IMR-90 (cell line): ENCODE data around the gene ZFTA. TPM values are rescaled to one million over a fixed set of nuclear protein-coding genes. Genes with fewer than 3 reads are reported as not detected.

Experiments
- ATAC-seq: fragments of 200-7000 bp; cut with Tn5 transposase; 2 replicates; pipeline ENCODE4 v1.9.1; 2020; ENCODE audit warnings: low read depth, mild to moderate bottlenecking, moderate library complexity
- BruUV-seq: library from RNA; stranded (reverse); fragments of 400-500 nt; replicated peaks from 2 replicates; lab custom pipeline; 2021; lab: Mats Ljungman, UMichigan
- CTCF ChIA-PET: fragments of 300-600 bp; formaldehyde crosslinking; extraction: SDS; loops from one replicate; lab custom pipeline; 2021; ENCODE audit warnings: antibody characterized with exemption; lab: Yijun Ruan, JAX
- POLR2A ChIA-PET: fragments of 300-600 bp; sonication (Branson Sonifier 250); formaldehyde crosslinking; loops from one replicate; lab custom pipeline; 2022; ENCODE audit warnings: antibody characterized with exemption; ENCODE audit not compliant: unreplicated experiment; lab: Charles Lee
- DNase-seq: peaks from one replicate; pipeline ENCODE4 v3.0.0; 2013
- H2AFZ ChIP-seq: replicated peaks from 2 replicates; pipeline ENCODE3; 2013; ENCODE audit warnings: low read length, mild to moderate bottlenecking; ENCODE audit not compliant: poor library complexity
- H2AK5ac ChIP-seq: 2 replicates; pipeline ENCODE4 v1.6.1; 2013; ENCODE audit warnings: low read depth, low read length, inconsistent platforms
- H2AK9ac ChIP-seq: replicated peaks from 2 replicates; pipeline ENCODE3; 2013; ENCODE audit warnings: mild to moderate bottlenecking, low read depth, low read length, moderate library complexity; ENCODE audit not compliant: poor library complexity
- H2BK120ac ChIP-seq: 2 replicates; pipeline ENCODE4 v1.6.1; 2013; ENCODE audit warnings: low read depth, low read length, inconsistent platforms
- H2BK15ac ChIP-seq: 3 replicates; pipeline ENCODE4 v1.6.1; 2013; ENCODE audit warnings: low read depth, low read length, inconsistent platforms
- H2BK20ac ChIP-seq: 2 replicates; pipeline ENCODE4 v1.6.1; 2013; ENCODE audit warnings: low read depth, mild to moderate bottlenecking, inconsistent platforms, low read length, moderate library complexity
- H2BK5ac ChIP-seq: 2 replicates; pipeline ENCODE4 v1.6.1; 2013; ENCODE audit warnings: mild to moderate bottlenecking, low read depth, low read length, inconsistent platforms; ENCODE audit not compliant: poor library complexity, severe bottlenecking
- H3K14ac ChIP-seq: replicated peaks from 2 replicates; pipeline ENCODE4 v1.6.1; 2013; ENCODE audit warnings: low read depth, low read length, inconsistent platforms
- H3K18ac ChIP-seq: 2 replicates; pipeline ENCODE4 v1.6.1; 2013; ENCODE audit warnings: low read depth, low read length, control low read depth
- H3K23ac ChIP-seq: 2 replicates; pipeline ENCODE4 v1.6.1; 2013; ENCODE audit warnings: low read depth, low read length, inconsistent platforms
- H3K27ac ChIP-seq: 2 replicates; pipeline ENCODE4 v1.5.1; 2013; ENCODE audit warnings: mild to moderate bottlenecking, control low read depth, low read length; ENCODE audit not compliant: insufficient read depth
- H3K27me3 ChIP-seq: 2 replicates; pipeline ENCODE4 v1.6.1; 2013; ENCODE audit warnings: low read length; ENCODE audit not compliant: control insufficient read depth, insufficient read depth
- H3K36me3 ChIP-seq: 2 replicates; pipeline ENCODE4 v1.6.1; 2013; ENCODE audit warnings: low read length, mixed read lengths; ENCODE audit not compliant: control insufficient read depth, insufficient read depth
- H3K4ac ChIP-seq: 2 replicates; pipeline ENCODE4 v1.6.1; 2013; ENCODE audit warnings: low read depth, low read length, inconsistent platforms
- H3K4me1 ChIP-seq: 2 replicates; pipeline ENCODE4 v1.6.1; 2013; ENCODE audit warnings: low read length, mixed read lengths; ENCODE audit not compliant: control insufficient read depth, insufficient read depth
- H3K4me2 ChIP-seq: 2 replicates; pipeline ENCODE4 v1.6.1; 2013; ENCODE audit warnings: low read depth, mild to moderate bottlenecking, control low read depth, low read length, moderate library complexity
- H3K4me3 ChIP-seq: 2 replicates; pipeline ENCODE4 v1.5.1; 2013; ENCODE audit warnings: low read depth, mild to moderate bottlenecking, control low read depth, low read length, moderate library complexity; ENCODE audit not compliant: insufficient read depth
- H3K56ac ChIP-seq: 2 replicates; pipeline ENCODE4 v1.6.1; 2013; ENCODE audit warnings: low read length, inconsistent platforms; ENCODE audit not compliant: insufficient read depth; ENCODE audit errors: extremely low read depth
- H3K79me1 ChIP-seq, 2 experiments: 2 replicates each; pipeline ENCODE4 v1.6.1; 2013; ENCODE audit warnings: low read length in 2 of 2, inconsistent platforms in 1 of 2, low read depth in 1 of 2
- H3K9ac ChIP-seq: 2 replicates; pipeline ENCODE4 v1.6.1; 2013; ENCODE audit warnings: low read depth, low read length, control low read depth
- H3K9me1 ChIP-seq: 2 replicates; pipeline ENCODE4 v1.6.1; 2013; ENCODE audit warnings: low read length, inconsistent platforms; ENCODE audit not compliant: insufficient read depth
- H3K9me3 ChIP-seq: 2 replicates; pipeline ENCODE4 v1.6.1; 2013; ENCODE audit warnings: low read length; ENCODE audit not compliant: control insufficient read depth, insufficient read depth
- H4K20me1 ChIP-seq: 2 replicates; pipeline ENCODE4 v1.6.1; 2013; ENCODE audit warnings: low read length, inconsistent platforms; ENCODE audit not compliant: insufficient read depth
- H4K5ac ChIP-seq: 2 replicates; pipeline ENCODE4 v1.6.1; 2013; ENCODE audit warnings: mild to moderate bottlenecking, low read depth, low read length, control low read depth
- H4K8ac ChIP-seq, 2 experiments: 2 replicates each; pipeline ENCODE4 v1.6.1; 2013; ENCODE audit warnings: low read depth in 2 of 2, low read length in 2 of 2, control low read depth in 1 of 2, inconsistent platforms in 1 of 2
- H4K91ac ChIP-seq: 2 replicates; pipeline ENCODE4 v1.6.1; 2013; ENCODE audit warnings: low read depth, low read length, inconsistent platforms; ENCODE audit not compliant: insufficient read depth
- BHLHE40 ChIP-seq: fragments of 150-350 bp; IDR thresholded peaks from 2 replicates; pipeline ENCODE4 v1.6.1; 2016; ENCODE audit warnings: mild to moderate bottlenecking, low read depth, low read length
- CEBPB ChIP-seq: IDR thresholded peaks from 2 replicates; pipeline ENCODE4 v1.6.1; 2012; ENCODE audit warnings: low read depth, low read length, improper control_type of control experiment
- CHD1 ChIP-seq: IDR thresholded peaks from 2 replicates; pipeline ENCODE4 v1.6.1; 2012; ENCODE audit warnings: low read depth, low read length, improper control_type of control experiment
- CTCF ChIP-seq: conservative IDR thresholded peaks from 2 replicates; pipeline ENCODE4 v1.5.1; 2012; ENCODE audit warnings: mild to moderate bottlenecking, low read depth, low read length, improper control_type of control experiment
- ELK1 ChIP-seq: fragments of 150-350 bp; IDR thresholded peaks from 2 replicates; pipeline ENCODE4 v1.6.1; 2016; ENCODE audit warnings: low read depth, mild to moderate bottlenecking, low read length, moderate library complexity, borderline replicate concordance
- FOS ChIP-seq: fragments of 150-350 bp; IDR thresholded peaks from 2 replicates; pipeline ENCODE4 v1.6.1; 2016; ENCODE audit warnings: low read depth, low read length
- MAFK ChIP-seq: IDR thresholded peaks from 2 replicates; pipeline ENCODE4 v1.6.1; 2012; ENCODE audit warnings: low read depth, low read length, improper control_type of control experiment
- MAZ ChIP-seq: IDR thresholded peaks from 2 replicates; pipeline ENCODE4 v1.6.1; 2012; ENCODE audit warnings: low read depth, mild to moderate bottlenecking, low read length, improper control_type of control experiment, moderate library complexity, borderline replicate concordance
- MXI1 ChIP-seq: IDR thresholded peaks from 2 replicates; pipeline ENCODE4 v1.6.1; 2012; ENCODE audit warnings: low read depth, mild to moderate bottlenecking, low read length, moderate library complexity, borderline replicate concordance
- NFE2L2 ChIP-seq: fragments of 150-350 bp; IDR thresholded peaks from 2 replicates; pipeline ENCODE4 v1.6.1; 2016; ENCODE audit warnings: low read depth, mild to moderate bottlenecking, low read length
- POLR2A ChIP-seq: IDR thresholded peaks from 2 replicates; pipeline ENCODE4 v1.6.1; 2012; ENCODE audit warnings: mild to moderate bottlenecking, low read depth, low read length
- RAD21 ChIP-seq: IDR thresholded peaks from 2 replicates; pipeline ENCODE4 v1.6.1; 2012; ENCODE audit warnings: low read length, improper control_type of control experiment
- RCOR1 ChIP-seq: IDR thresholded peaks from 2 replicates; pipeline ENCODE4 v1.6.1; 2012; ENCODE audit warnings: mild to moderate bottlenecking, low read length, improper control_type of control experiment; ENCODE audit not compliant: insufficient replicate concordance
- RFX5 ChIP-seq: IDR thresholded peaks from 2 replicates; pipeline ENCODE4 v1.8.0; 2012; ENCODE audit warnings: low read depth, mild to moderate bottlenecking, low read length, moderate library complexity
- SMC3 ChIP-seq: fragments of 150-350 bp; IDR thresholded peaks from 2 replicates; pipeline ENCODE4 v1.6.1; 2016; ENCODE audit warnings: low read depth, mild to moderate bottlenecking, antibody characterized with exemption, low read length, moderate library complexity
- USF2 ChIP-seq: fragments of 150-350 bp; IDR thresholded peaks from 2 replicates; pipeline ENCODE4 v1.6.1; 2017; ENCODE audit warnings: mild to moderate bottlenecking, antibody characterized with exemption, low read length, low read depth
- WGBS, 2 experiments: methylation state at CpG; one replicate each; pipeline versions ENCODE4 v1.1.5 to v1.1.7; 2013; ENCODE audit warnings: missing lambda C conversion rate in 2 of 2; ENCODE audit not compliant: insufficient read length in 1 of 2; ENCODE audit errors: extremely low coverage in 2 of 2; 5-methylcytosine and 5-hydroxymethylcytosine counted together
- dilution Hi-C: fragments of 300-500 bp; cut with HindIII; formaldehyde crosslinking; loops from one replicate; pipeline ENCODE4 v1.14.3; 2018; ENCODE audit warnings: low sequenced_read_pairs; ENCODE audit not compliant: unreplicated experiment
- in situ Hi-C: fragments of 300-500 bp; cut with MboI; formaldehyde crosslinking; loops from 3 replicates; pipeline ENCODE4 v1.14.3; 2019; ENCODE audit warnings: low sequenced_read_pairs, inconsistent platforms, mixed read lengths
- intact Hi-C: fragments of 100-400 bp; cut with micrococcal nuclease; formaldehyde crosslinking; loops from 2 replicates; pipeline ENCODE4 v1.10.0; 2022
- polyA plus RNA-seq, 3 experiments: library from polyadenylated mRNA; depleted of rRNA; stranded (reverse); fragments of >200 nt; gene quantifications; 2 replicates each; pipeline ENCODE4 v1.2.3, GENCODE V29; 2012; ENCODE audit warnings: low replicate concordance in 1 of 3
- total RNA-seq: library from RNA; depleted of rRNA; stranded (reverse); fragments of >200 nt; gene quantifications from 2 replicates; pipeline ENCODE4 v1.2.3, GENCODE V29; 2012

The ZFTA gene
- total and polyA plus RNA-seq, 2 of the 4 experiments (the other 2 are of a cell fraction), result 5.4 to 8.1 TPM

- Histone ChIP-seq H3K4me2 (no peak overlapping the region), H2AK5ac (no peak overlapping the region), H3K4me1 (no peaks in the 10 kb centered on the region), H4K20me1 (no peaks in the 10 kb centered on the region), H4K8ac (no peak overlapping the region), H2BK120ac (no peak overlapping the region), H2AFZ (no peak overlapping the region), H3K18ac (no peak overlapping the region), H3K27me3 (no peaks in the 10 kb centered on the region), H3K14ac (no peak overlapping the region), H3K36me3 (no peaks in the 10 kb centered on the region), H3K23ac (no peak overlapping the region), H2BK5ac (no peak overlapping the region), H3K4ac (no peak overlapping the region), H4K5ac (no peak overlapping the region), H4K91ac (no peak overlapping the region), H3K9me1 (no peaks in the 10 kb centered on the region), H2AK9ac (no peak overlapping the region), H3K56ac (no peak overlapping the region), H3K9ac (no peak overlapping the region), H3K9me3 (no peaks in the 10 kb centered on the region), H2BK20ac (no peak overlapping the region), H3K4me3 (no peak overlapping the region), H2BK15ac (no peak overlapping the region), H3K79me1 (no peaks in the 10 kb centered on the region), H3K27ac (no peak overlapping the region)
- CTCF ChIA-PET, result no interaction called here
- BruUV-seq, result no TSS peak
- intact Hi-C loops (no loop called here), in situ Hi-C loops (no loop called here), dilution Hi-C loops (no loop called here)
- POLR2A ChIA-PET, result no interaction called here
- no peak for DNase-seq
- no peak for ATAC-seq
- TF ChIP-seq CHD1 (no peak), USF2 (no peak), CEBPB (no peak), RAD21 (no peak), MXI1 (no peak), ELK1 (no peak), RCOR1 (no peak), NFE2L2 (no peak), BHLHE40 (no peak), POLR2A (no peak), MAZ (no peak), FOS (no peak), RFX5 (no peak), CTCF (no peak), SMC3 (no peak), MAFK (no peak)
- no CpG with 5 or more reads among the region's 7 CpGs for WGBS, 2 experiments
Observed at GRCh38 chr11:63783925-63784592, 15.5 kb upstream of the ZFTA start.
